HG02870 (cell line): ENCODE results near the gene DAAM2.

Experiments
- ATAC-seq: cut with Tn5 transposase; IDR thresholded peaks from one replicate; pipeline ENCODE4 v1.9.1; 2021; ENCODE audit warnings: mild to moderate bottlenecking, moderate library complexity; ENCODE audit not compliant: unreplicated experiment

The DAAM2 gene

DNA sequence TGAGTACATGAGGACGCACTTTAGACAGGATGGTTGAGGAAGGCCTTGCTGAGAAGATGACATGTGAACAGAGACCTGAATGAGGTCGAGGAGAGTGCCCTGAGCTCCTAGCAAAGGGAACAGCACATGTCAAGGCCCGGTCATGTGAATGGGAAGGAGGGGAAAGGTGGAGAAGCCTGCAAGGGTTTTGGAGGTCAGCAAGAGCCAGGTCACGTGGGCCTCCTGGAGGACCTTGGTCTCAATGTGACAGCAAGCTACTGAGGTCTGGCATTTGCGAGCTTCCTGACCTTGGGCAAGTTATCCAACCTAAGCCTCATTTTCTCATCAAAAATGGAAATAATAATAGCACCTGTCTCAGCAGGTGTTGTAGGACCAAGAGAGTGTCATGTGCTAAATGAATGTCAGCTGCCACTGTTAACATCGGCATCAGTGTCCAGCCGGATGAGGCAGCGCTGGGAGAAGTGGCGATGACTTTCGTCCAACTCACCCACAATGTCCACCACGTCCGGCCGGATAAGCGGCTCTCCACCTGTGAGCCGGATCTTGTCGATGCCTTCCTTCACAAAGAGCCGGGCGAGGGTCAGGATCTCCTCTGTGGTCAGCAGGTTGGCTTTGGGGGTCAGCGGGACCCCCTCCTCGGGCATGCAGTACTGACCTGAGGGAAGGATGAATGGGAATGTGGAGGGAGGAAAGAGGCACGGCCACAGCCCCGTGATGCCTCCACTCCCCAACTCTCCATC, 133.2 kb downstream of the DAAM2 start:
- ATAC-seq: no peak

DNA sequence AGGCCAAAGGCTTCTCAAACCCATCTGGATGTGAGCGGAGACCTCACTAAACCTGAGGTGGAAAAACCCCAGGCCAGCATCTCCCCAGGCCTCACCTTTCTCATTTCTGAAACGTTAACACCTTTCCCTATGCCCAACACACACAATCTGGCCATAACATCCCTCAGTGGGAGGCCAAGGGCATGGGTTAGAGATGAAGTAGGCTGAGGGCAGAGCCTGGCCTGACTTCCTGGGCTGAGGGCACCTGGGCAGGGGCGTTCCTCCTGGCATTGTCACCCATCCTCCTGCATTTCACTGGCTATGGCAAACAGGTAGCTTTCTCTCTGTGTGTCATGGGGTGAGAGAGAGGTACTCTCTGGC, 133.7 kb downstream of the DAAM2 start:
- no peak for ATAC-seq

DNA sequence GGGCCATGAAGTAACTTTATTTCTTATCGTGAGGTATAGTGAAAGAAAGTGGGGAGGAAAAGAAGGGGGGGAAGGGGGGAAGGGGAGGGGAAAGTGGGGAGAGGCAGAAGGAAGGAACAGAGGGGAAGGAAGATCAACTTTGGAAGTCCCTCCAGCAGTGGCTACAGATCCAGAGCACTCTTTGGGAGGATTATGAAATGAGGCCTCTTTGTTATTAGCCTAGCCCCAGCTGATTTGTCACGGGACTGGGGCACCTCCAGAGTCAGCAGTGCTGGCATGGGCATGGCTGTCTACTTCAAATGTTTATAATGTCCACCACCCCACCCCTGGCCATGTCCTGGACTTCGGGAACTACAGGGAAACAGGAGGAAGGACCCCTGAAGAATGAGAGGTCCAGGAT, 134.5 kb downstream of the DAAM2 start:
- ATAC-seq: no peak

DNA sequence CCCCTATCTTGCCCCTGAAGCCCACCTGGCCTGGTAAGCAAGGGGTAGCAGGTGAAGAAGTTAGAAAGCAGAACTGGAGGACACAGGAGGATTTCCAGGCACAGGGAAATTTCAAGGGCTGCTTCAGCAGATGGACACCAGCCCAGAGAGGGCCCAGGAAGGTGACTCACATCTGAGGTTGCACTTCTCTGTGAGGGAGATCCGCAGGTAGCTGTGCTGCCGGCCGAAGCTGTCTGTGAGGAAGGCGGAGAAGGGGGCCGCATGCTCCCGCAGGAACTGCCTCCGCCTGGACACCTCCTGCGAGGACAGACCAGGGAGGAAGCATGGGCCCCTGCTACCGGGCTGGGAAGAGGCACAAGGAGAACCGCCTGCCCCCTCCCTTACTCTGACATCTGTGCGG, 135.0 kb downstream of the DAAM2 start:
- no peak for ATAC-seq

DNA sequence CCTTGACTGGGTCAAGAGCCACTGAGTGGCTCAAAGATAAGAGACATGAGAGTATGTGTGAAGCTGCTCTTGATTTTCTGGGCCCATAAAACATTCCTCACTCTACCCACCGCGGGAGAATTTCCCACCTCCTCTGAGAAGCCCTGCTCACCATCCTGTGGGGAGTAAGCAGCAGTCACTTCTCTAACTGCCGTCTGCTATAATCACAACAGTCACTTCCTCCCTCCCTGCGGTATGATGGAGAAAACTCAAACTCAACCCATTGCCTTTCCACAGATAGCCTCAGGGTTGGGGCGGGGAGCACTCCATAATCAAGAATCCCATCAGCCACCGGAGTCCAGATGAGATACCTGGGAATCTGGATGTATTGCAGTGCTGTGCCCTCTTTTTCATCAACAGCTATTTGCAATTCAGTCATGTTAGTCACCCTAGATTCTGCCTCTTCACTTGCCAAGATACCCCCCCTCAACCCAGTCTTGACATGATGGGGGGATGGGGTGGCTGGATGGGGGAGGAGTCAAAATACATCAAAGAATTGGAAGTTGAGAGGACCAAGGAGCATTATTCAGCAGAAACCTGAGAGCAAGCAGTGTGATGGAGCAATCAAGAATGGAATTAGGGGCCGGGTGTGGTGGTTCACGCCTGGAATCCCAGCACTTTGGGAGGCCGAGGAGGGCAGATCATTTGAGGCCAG, 137.0 kb downstream of the DAAM2 start:
- no peak for ATAC-seq

DNA sequence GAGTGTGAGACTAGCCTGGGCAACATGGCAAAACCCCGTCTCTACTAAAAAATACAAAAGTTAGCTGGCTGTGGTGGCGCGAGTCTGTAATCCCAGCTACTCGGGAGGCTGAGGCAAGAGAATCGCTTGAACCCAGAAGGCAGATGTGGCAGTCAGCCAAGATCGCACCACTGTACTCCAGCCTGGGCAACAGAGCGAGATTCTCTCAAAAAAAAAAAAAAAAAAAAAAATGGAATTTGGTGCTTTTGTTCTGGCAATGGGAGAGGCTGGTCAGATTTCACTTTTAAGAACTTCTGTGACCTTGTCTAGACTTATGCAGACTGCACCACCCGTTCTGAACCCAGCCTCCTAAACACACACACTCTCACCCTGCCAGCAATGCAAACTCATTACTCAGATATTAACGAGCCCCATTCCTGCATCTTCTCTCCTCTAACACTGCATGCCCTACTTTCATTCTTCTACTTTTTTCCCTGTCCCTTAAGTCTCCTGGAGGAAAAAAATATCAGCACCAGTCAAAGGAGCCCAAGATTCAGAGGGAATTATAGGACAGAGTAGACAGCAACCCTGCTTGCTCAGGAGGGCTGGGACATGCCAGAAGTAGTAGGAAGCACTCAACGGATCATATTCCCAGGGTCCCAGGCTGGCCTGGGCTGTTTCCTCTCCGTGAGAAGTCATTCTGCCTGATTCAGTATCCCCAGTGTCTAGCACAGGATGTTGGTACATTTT, 137.7 kb downstream of the DAAM2 start:
- ATAC-seq: no peak

DNA sequence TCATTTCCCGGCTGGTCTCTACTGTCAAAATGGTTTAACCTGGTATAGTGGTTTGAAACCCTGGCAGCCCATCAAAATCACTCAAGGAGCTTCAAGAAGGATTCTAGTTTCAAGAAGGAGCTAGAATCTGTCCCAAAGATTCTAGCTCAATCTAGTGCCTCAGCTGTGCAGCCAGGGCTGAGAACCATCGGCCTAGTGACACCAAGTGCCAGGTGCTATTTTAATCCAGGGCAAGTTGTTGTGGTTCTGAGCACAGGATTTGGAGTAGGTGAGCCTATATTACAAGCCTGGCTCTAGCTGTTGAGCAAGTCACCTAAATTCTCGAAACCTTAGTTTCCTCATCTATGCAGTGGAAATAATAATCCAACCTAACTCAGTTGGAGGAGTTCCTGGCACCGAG, 138.4 kb downstream of the DAAM2 start:
- no peak for ATAC-seq

DNA sequence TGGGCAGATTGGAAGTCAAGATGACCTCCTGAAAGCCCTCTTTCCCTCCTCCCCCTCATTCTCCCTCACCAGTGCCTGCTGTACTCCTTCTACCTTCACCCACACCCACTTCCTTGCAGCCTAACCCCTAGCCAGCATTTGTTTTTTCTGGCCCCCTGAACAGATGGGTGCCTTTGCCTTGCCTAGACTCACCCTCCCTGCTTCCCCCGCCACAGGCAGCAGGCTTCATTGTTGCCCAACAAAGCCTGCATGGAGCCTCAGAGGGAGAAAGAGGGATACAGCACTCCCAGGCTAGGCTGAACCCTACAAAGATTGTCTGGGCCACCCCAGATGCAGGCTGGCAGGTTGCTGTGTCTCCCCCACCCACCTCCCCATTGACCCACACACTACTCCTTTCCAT, 139.4 kb downstream of the DAAM2 start:
- ATAC-seq: no peak

DNA sequence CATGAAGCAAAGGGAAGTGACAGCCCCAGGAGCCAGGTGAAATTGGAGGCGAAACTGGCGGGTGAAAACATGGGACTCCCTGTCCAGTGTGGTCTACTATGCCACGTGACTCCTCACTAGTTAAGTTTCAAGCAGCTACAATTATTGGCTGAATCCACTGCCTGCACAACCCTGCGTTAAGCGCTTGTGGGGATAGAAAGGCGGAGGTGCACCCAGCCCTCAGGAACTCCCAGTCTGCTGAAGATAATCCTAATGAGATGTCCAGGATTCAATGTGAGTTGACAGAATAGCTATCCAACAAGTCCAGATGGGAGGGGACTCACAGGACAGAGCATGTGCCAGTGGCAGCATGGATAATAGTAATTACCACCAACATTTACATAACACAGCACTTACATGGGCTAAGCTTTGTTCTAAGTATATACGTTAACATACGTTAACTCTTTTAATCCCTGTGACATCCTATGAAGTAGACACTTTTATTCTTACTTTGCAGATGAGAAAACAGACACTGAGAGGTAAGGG, 140.3 kb downstream of the DAAM2 start:
- ATAC-seq: no peak

DNA sequence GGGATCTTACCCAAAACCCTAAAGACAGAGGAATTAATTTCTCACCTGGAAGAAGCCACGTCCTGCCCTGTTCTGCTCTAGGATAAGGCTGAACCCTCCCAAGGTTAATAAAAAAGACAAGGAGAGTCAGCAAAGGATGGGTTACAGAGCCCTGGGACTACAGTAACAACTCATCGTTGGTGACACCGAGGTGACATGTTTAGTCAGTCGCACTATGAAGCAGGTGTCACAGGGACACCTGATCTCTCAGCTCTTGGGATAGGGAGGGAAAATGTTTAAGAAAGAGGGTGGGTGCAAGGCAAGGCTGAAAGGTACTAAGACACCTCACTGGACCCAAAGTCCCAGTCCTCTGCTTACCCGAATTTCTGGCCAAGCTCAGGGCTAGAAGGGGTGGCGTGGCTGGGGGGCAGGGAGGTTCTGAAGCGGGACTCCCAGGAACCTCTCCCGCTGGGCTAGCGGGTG, 141.5 kb downstream of the DAAM2 start:
- ATAC-seq: no peak

DNA sequence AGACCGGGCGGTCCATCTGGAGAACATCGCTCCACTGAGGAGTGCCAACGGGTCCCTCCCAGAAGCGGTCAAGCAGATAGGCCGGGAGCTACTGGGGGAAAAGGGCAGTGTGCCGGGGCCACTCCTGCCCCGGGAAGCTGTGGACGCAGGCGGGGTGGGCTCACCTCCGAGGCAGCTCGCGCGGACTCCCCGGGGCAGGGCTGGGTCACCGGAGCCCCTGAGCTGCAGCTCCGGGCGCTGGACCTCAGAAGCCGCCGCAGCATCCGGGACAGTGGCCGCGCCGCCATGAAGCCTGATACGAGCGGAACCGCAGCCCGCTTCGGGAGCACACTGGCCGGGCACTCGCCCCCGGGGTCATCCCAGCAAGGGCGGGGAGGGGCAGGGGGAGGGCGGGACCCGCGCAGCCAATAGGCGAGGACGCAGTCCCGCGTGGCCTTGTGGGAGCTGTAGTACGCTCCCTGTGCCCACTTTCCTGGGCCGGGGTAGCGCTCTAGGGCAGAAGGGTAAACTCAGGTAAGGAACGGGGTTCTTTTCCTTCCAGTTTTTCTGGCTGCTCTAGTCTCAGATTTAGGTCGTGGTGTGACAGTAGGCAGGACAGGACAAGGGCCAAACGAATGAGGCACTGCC, 142.1 kb downstream of the DAAM2 start, which contains the start of gene MOCS1:
MOCS1 (minus strand) TSS at position 332 of the 627 bp plus-strand sequence; CDS start at position 287, 45 bp downstream.
- no peak for ATAC-seq

DNA sequence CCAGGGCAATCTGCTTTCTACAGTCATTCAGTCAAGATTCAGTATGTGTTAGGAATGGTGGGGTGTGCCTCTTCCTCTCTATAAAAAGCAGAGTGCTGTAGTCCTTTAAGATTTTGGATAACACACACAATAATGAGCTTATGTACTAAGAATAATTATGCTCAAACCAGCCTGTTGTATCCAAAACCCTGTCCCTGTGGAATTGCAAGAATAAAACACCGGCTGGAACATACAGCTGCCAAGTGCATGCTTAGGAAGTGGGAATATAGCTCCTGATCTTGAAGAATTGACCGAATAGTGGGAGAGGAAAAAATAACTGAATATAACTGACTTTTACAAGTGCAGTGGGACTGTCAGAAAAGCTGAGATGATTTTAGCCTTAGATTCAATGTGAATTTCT, 143.1 kb downstream of the DAAM2 start:
- ATAC-seq: no peak

DNA sequence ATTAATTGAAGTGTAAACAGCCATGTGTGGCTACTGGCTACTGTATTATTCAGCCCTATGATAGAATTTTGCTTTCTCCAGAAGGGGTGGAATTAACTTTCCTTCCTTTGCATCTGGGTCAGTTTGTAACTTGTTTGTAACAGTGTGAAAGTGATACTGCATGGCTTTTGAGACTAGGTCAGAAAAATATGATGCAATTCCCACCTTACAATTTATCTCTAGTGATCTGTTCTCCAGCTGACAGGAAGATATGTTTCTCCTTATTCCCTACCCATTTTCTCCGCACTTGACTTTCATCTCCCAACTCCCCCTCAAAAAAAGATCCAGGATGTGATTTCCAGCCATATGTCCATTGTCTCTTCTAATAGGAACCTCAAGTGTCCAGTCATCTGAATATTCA, 144.7 kb downstream of the DAAM2 start:
- no peak for ATAC-seq

DNA sequence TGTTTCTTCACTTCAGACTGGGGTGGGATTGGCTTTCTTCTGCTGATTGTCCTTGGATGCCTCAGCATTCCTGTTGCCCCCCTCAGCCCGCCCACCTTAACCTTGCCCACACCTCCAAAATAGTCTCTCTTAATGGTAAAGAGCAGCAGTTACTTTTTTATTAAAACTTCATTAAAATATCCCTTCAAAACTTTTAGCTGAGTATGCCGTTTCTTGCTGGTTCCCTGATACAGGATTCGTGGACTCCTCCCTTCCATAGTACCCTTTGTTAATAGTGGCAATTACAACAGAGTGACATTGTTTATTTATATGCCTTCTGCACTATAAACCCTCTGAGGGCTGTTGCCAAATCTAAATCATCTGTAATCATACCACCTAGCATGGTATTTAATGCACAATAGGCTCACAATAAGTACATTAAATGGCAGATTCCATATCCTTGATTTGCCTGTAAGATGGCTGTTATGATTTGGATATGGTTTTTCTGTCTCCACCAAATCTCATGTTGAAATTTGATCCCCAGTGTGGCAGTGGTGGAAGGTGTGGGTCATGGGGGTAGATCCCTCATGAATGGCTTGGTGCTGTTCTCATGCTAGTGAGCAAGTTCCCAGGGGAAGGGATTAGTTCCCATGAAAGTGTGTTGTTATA, 145.6 kb downstream of the DAAM2 start:
- ATAC-seq: no peak

DNA sequence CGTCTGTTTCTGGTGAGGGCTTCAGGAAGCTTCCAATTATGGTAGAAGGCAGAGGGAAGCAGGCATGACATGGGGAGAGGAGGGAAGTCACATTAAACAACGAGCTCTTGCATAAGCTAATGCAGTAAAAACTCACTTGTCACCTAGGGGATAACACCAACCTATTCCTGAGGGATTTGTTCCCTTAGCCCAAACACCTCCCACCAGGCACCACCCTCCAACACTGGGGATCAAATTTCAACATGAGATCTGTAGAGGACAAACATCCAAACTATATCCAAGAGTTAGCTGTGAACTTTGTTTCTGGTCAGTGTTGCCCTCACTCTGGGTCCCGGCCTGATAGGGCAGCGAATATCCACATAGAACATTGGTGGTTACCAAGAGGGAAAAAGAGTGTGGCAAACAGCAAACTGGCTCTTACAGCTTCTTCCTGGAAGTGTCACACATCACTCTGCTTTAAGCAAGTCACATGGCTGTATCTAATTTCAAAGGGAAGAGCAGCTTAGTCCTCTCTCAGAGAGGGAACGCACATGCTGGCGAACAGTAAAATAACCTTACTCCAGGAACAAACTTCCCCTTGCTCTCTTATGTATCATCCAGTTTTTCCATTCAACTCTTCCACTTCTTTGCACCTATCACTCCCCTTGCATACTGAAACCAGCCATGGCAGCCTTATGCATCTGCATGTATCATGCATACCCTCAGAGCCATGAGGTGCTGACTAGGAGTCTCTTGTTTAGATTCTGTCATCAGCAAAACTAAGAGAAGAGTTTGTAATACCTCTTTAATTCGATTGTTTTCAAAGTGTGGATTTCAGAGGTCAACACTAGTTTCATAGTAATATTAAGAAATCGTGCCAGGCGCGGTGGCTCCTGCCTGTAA, 146.8 kb downstream of the DAAM2 start:
- no peak for ATAC-seq

DNA sequence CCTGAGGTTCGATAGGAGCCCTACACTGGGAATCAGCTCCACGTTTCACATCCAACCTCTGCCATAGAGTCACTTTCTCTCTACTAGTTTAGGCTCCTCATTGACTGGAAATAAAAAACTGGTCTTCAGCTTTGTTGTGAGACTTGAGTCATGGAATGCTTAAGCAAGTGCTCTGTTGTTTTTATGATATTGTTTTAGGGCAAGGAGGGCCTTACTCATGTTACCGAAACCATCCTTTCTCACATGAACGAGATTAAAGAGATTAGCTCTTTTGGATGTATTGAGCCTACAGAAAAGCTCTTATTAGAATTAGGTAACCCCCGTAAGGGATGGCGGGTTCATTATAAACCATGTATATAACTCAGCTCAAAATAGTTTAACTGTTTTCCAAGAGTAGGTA, 149.0 kb downstream of the DAAM2 start:
- ATAC-seq: no peak

DNA sequence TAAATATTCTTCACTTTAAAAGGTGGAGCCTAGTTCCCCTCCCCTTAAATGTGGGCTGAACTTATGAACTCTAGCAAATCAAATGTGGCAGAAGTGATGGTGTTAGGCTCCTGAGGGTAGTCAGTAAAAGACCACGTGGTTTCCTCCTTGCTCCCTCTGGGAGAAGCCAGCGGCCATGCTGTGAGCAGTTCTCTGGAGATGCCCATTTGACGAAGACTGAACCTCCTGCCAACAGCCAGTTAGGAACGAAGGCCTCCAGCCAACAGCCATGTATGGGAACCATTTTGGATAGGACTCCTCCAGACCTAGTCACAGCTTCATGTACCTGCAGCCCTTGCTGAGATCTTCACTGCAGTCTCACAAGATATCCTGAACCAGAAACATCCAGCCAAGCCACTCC, 149.6 kb downstream of the DAAM2 start:
- no peak for ATAC-seq

DNA sequence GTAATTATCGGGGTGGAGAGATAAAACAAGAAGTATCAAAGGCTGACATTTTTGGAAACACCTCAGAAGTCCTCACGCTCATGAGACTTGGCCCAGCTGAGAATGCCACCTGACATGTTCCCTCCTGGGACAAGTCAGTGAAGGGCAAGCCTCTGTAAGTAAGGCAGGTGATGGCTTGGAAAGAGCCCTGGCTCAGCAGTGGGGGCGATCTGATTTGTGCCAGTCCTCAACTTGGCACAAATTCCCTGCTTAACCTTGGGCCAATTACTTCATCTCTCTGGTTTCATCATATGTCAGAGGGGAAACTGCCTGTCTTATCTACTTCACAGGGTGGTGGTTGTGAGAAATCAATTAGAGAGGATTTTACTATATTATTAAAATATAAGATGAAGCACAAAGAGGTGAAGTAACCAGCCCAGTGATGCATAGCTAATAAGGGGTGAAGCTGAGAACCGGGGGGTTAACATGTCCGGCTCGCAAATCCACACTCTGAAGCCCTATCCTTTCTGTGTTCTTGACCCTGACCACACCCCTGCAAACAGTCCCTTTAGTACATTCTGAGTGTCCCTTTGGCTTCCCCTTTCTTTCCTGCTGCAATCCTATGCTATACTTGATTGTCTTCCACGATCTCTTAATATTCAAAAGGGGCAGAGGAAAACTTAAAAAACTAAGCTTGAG, 150.9 kb downstream of the DAAM2 start:
- no peak for ATAC-seq

DNA sequence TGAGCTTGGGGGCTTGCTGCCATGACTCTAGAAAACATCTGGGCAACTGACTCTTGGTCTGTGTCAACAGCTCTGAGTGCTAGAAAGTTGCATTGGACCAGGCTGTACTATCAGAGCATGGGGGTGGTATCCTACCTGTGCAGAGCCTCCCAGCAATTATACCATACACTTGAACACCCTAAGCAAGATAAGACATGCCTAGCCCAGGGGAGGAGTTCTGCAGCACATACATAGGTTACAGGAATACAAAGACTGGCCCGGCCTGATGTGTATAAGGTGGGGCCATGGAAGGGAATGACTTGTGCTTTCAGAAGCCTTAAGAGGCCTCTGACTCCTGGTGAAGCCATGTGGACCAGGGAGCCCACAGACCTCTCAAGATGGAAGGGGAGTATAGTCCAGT, 153.4 kb downstream of the DAAM2 start:
- no peak for ATAC-seq
